HG02938 (cell line): ENCODE data around the gene RLN3.

Source experiments
- ATAC-seq: cut with Tn5 transposase; IDR thresholded peaks from one replicate; pipeline ENCODE4 v1.9.1; 2021; ENCODE audit warnings: mild to moderate bottlenecking, moderate library complexity; ENCODE audit not compliant: unreplicated experiment

Gene RLN3

DNA sequence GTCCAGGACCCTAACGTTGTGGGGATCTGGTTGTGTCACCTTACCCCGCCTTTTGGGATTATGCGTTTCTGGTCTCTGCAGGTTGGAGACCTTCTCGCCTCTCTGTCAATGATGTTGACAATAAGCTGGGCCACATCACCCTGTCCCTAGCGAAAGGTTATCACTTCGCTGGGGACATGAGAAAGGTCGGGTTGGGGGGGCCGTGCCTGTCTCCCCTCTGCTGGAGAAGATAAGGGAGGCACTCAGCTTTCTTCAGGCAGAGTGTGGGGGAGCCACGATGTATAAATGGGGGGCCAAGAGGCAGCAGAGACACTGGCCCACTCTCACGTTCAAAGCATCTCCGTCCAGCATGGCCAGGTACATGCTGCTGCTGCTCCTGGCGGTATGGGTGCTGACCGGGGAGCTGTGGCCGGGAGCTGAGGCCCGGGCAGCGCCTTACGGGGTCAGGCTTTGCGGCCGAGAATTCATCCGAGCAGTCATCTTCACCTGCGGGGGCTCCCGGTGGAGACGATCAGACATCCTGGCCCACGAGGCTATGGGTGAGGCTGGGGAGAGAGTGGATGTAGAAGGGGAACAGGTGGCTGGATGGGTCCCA is at the start of gene RLN3:
TSS of gene RLN3 (plus strand) at position 293 of the 595 bp plus-strand sequence. CDS start at position 350, 57 bp downstream.
- ATAC-seq, result no peak

DNA sequence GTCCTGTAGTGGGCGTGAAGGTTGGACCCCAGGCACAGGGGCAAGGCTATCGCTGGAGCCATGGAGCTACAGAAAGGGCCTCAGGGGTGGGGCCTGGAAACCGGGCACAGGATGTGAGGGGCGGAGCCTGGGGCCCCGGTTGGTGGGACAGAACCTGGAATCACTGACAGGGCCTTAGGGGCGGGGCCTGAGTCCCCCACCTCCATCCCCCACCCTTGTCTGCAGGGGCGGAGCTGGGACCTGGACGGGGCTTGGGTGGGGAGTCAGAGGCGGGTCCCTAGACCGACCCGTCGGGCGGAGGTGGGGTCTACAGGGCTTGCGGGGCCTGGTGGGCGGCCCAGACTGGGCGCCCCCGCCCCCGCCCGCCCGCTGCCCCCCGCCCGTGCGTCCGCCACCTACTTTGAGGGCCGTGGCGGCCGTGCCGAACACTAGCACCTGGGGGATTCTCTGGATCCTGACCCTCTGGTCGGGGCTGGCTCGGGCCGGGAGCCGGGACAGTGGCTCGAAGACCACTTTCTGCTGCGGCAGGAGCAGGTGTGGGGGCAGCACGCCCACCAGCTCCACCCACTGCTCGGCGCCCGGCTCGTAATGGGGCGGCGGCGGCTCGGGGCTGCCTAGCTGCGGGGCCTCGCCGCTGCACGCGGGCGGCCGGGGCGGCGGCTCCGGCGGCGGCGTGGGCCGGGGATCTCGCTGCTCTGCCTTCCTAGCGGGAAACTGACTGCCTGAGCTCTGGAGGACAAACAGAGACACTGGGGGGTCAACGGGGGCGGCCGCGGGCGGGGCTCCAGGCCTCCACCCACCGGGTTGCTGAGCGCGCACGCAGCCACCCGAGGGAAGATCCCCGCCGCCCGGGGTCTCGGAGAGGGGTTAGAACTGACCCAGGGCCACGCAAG is 49.4 kb upstream of the RLN3 start:
- ATAC-seq, result no peak

DNA sequence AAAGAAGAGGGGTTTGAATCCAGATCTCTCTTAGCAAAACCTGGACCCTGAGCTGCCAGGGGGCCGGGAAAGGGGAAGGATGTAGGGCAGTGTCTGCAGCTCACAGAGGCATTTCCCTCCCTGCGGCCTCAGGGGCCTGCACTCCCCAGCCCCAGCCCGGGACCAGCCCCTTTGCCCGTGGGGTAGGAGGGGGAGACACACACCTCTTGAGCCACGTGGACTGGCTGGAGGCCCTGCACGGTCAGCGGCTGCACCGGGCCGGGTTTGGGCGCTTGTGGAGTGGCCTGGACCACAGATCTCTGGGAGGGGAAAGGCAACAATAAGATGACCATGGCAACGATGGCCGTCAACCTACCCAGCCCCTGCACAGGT is 48.7 kb upstream of the RLN3 start:
- no peak for ATAC-seq

DNA sequence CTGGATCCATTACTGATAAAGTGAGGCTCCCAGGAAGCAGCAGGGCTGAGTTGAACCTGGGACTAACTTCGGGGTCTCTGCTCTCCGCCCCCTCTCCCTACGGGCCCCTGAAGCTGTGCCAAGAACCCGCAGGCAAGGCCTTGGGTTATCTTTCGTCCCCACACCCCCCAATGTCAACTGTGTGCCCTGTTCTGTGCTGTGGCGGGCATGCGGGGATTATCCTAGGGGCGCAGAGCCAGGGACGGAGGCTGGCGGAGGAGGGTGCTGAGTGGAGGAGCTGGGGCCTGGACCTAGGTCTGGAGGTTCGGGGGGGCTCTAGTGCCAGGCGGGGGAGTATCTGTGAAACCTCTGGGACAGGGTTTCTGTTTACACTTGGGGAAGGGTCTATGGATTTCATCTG is 48.3 kb upstream of the RLN3 start:
- no peak for ATAC-seq

DNA sequence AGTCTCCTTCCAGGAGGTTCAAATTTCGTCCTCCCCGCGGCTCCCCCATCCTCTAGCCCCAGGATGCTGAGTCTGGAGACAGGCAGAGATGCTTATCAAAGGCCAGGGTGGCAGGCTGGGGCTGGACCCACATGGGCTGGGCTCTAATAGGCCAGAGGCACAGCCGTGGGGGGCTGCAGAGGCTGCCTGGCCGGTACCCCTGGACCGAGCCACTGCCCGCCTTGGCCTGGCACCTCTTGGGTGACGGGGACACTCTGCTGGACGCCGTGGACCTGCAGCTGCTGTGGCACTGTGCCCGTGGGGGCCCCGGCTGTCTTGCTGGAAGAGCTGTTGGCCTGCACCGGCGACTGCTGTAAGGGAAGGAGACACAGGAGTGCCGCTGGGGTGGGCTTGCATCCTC is 47.6 kb upstream of the RLN3 start:
- ATAC-seq, result no peak

DNA sequence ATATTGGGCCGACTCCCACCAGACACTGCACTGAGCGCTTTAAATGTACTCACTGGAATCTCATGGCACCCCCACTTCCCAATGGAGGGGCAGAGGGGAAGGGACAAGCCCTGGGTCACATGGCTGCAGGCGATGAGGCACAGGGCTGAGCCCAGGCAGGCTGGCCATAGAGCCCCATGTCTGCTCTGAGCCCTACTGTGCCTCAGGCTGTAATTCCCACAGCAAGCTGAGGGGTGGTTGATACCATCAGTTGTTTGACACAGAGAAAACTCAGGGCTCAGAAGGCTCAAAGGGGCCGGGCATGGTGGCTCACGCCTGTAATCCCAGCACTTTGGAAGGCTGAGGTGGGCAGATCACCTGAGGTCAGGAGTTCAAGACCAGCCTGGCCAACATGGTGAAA is 46.9 kb upstream of the RLN3 start:
- no peak for ATAC-seq

DNA sequence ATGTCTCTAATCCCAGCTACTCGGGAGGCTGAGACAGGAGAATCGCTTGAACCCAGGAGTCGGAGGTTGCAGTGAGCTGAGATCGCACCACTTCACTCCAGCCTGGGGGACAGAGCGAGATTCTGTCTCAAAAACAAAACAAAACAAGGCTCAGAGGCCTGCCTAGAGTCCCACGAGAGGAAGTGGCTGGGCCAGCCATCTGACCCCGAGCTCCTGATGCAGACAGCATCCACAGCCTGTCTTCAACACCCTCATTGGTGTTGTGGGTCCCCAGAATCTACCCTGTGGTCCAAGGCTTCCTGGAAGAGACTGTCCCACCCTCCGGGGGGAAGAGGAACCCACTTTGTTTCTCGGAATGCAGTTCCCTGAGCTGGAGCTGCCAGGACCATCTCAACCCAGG is 46.5 kb upstream of the RLN3 start:
- ATAC-seq, result no peak

GRCh38 chr19:13981988-13982501 is 45.9 kb upstream of the RLN3 start:
- ATAC-seq, result no peak

DNA sequence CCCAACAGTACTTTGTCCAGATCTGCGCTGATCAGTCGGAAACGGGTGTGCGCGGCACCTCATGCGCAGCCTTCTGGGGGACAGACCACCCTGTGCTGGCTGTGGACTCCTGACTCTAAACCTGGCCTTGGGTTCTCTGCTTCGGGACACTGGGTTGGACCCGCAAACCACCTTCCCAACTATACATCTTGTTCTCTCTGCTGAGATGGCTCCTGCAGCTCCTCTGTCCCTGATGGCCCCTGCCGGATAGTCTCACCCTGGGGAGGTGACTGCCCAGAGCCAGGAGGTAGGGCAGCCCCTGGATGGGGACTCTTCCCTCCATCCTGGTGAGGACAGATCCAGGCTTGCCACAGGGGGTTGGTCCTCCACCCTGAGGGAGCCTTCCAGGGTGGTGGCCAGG is 45.2 kb upstream of the RLN3 start:
- ATAC-seq, result no peak

DNA sequence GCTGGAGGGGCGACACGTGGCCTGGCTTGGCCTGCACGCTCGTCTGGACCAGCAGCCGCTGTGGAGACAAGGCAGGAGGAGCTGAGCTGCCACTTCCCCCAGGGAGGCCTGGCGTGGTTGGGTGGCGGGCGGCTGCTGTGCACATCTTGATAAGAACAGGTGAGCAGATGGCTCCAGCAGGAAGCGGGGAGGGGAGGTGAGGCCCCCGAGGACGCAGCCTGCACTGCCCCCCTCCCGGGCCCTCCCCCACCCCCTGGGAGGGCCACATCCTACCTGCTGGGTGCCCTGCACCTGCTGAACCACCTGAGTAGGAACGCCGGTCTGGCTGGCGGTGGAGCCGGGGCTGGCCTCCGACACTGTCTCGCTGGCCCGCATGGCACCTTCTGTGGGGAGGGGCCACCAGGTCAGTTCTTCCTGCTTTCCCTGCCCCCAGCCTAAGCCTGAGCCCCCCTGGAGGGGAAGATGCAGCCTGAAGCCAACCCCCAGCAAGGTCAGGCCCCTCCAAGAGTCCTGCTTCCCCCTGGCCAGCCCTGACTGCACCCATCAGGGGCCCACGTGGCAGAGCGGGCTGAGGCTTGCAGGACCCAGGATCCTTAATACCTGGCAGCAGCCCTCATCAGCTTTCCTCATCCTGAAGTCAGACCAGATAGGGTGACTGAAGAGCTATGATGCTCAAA is 44.6 kb upstream of the RLN3 start:
- ATAC-seq, result no peak

DNA sequence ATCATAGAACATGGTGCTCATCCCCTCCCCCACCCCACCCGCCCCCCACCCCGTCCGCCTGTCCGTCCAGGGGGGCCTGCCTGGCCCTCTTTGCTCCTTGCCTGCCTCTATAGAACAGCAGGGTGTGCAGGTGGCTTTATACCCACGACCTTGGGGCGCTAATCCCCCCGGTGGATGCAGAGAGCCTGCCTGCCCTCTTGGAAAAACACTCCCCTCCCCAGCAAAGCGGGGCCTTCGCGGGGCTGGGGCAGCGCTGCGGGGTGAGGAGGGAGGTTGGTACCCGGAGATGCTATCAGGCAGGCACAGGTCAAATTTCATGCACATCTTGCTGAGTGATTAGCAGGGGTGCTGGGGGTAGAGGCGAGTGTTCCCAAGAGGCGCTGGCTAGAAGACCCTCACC is 43.8 kb upstream of the RLN3 start:
- no peak for ATAC-seq

DNA sequence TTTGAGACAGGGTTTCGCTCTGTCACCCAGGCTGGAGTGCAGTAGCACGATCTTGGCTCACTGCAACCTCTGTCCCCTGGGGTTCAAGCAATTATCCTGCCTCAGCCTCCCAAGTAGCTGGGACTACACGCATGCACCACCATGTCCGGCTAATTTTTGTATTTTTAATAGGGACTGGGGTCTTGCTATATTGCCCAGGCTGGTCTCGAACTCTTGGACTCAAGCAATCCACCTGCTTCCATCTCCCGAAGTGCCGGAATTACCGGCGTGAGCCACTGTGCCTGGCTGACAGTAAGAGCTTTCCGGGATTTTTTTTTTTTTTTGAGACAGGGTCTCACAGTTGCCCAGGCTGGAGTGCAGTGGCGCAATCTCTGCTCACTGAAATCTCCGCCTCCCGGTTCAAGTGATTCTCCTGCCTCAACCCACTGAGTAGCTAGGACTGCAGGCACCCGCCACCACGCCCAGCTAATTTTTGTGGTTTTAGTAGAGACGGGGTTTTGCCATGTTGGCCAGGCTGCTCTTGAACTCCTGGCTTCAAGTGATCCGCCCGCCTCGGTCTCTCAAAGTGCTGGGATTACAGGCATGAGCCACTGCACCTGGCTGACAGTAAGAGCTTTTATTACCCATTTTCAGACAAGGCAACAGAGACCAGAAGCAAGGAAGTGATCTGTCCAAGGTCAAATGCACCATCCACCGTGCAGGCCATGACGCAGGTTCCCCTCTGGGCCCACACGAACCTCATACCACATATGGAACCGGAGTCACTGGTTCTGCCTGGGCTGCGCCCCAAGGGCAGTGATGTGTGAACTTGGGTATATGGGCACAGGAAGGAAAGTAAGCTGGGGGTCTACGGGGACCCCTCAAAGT is 42.8 kb upstream of the RLN3 start:
- no peak for ATAC-seq

DNA sequence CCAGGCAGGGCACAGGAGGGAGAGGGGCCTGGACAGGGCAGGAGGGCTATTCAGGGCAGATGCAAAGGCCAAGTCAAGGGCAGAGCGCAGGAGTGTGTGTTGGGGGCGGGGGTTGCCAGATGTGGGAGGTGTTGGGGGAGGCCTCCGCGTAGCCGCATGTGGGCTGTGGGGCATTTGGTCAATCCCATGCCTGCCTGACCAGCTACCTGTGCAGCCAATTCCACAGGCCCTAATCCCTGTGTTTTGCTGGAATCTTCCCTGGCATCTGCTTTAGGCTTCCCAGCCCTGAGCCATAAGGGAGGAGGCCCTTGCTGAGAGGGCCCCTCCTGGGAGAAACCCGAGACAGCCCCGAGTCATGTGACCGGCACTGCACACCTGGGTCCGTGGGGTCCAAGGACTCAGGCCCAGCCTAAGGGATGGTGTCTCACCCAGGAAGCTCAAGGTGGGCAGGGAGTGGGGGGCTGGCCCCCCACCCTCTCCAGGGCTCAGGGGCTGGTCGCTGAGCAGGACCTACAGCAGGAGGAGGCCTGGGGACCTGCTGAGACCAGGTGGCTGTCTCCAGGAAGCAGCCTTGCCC is 42.1 kb upstream of the RLN3 start:
- peak; percentile 13 for ATAC-seq

DNA sequence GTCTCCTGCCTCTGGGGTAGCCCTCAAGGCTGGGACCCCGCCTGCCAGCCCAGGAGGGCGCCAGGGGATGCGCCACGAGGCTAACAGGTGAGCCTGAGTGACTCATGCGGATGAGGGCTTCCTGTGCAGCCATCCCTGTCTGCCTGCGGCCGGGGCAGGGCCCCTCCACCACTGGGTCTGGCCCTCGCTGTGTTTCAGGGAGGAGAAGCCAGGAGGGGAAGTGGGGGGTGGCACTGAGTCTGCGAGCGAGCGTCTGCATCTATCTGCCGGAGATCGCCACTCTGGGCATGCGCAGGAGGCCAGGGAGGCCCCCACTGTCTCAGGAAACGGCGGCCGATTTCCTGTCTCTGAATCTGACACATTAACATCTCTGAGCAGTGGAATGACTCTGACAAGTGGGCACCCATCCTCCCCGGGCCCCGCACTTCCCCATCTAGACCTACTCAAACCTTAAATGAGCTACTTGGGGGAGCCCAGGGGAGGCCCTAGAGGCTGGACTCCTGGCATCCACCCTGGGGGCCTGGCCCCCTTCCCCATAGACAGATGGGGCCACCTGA is 41.5 kb upstream of the RLN3 start:
- peak; percentile 69 for ATAC-seq

GRCh38 chr19:13987101-13987890 is 40.7 kb upstream of the RLN3 start:
- ATAC-seq, result no peak

DNA sequence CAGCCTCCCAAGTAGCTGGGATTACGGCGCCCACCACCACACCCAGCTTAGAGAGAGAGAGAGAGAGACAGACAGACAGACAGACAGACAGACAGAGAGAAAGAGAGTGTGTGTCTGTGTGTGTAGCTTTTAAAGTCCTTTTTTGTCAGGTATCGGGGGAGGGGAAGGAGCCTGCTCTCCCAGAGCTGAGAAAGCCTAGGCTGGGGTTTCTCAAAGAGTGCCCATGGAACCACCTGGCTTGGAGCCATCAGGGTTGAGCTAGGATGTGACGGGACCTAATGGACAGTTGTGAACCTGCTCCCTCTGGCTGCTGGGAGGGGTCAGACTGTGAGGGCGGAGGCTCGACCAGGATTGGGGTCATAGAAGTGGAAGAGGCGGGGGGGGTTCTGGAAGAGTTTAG is 38.5 kb upstream of the RLN3 start:
- ATAC-seq, result no peak

DNA sequence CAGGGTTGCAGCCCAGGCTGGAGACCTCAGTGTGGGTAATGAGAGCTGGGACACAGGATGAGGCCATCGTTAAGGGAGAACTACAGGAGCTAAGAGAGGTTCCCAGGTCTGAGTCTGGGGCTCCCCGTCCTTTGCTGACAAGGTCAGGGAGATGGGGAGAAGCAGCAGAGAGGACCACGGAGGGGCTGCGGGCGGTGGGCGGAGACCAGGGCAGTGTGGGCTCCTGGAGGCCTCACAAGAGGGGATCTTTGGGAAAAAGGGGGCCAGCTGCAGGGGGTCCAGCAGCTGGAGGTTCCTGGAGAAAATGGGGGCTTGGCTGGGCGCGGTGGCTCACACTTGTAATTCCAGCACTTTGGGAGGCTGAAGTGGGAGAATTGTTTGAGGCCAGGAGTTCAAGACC is 37.9 kb upstream of the RLN3 start:
- no peak for ATAC-seq

DNA sequence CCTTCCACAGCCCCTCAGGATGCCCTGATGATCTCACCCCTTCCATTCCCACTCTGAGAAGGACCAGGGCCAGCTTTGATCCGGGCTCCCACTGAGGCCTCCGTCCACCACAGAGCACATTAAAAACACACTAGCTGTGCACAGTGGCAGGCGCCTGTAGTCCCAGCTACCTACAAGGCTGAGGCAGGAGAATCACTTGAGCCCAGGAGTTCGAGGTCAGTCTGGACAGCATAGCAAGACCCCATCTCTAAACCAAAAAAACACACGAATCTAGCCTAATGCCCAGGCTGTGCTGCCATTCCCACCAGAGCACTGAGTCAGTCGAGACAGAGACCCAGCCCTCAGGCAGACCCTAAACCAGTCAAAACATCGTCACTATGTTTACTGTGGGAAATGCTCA is 35.9 kb upstream of the RLN3 start:
- no peak for ATAC-seq

DNA sequence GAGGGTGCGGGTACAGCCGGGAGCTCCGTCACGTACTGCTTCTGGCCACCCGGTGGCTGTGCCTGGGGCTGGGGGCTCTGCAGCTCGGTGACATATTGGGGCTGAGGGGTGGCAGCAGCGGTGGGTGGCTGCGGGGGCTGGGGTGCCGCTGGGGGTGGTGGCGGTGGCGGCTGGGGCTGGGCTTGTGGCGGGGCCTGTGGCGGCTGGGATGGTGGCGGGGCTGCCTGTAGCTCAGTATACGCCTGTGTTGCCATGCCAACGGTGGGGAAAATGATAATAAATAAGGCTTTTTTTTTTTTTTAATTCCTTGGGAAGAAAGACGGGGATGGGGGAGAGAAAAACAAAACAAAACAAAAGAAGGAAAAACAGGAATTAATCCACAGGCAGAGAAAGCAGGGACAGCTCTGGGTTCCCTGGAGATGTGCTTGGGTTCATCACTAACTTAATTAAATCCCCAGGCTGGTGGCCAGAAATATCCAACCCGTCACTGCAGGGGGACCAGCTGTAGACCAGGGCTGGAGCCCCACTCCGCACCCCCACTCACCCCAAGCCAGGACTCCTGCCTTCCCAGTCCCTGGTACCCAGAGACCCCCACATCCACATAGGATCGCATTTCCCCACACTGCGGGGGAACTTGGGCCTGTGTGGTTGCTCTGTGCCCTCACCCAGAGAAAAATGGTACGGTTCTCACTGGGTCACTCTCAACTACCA is 34.2 kb upstream of the RLN3 start:
- ATAC-seq, result no peak
